H1 (cell line): Measurements from ENCODE around the gene TLCD5. TPM values are rescaled to one million over a fixed set of nuclear protein-coding genes. Genes with fewer than 3 reads are reported as not detected.
A peak's percentile ranks its signal among the peaks of the same experiment; 100 is the strongest.

Experiments used
- CTCF ChIA-PET: fragments of 300-600 bp; sonication (Branson Sonifier 250); formaldehyde crosslinking; loops from one replicate; lab custom pipeline; 2021; ENCODE audit not compliant: partially characterized antibody; lab: Charles Lee
- POLR2A ChIA-PET: fragments of 300-600 bp; sonication (Branson Sonifier 250); formaldehyde crosslinking; loops from one replicate; lab custom pipeline; 2021; ENCODE audit warnings: inconsistent platforms; ENCODE audit not compliant: partially characterized antibody; lab: Charles Lee
- DNase-seq, 2 experiments: peaks; one replicate each; pipeline versions ENCODE4 v3.0.0 to v3.0.0-alpha.2; 2010 to 2022; ENCODE audit warnings: low spot score in 2 of 2, low read depth in 1 of 2, mixed read lengths in 1 of 2
- FAIRE-seq: peaks from 2 replicates; lab custom pipeline; 2011; peaks lifted over from hg19 to GRCh38; lab: Jason Lieb, UNC
- H2AFZ ChIP-seq: 2 replicates; pipeline ENCODE4 v1.8.1; 2012; ENCODE audit warnings: low read length, inconsistent platforms
- H2AK5ac ChIP-seq: 2 replicates; pipeline ENCODE4 v1.6.1; 2013; ENCODE audit warnings: low read depth, low read length
- H2BK120ac ChIP-seq: replicated peaks from 2 replicates; pipeline ENCODE3; 2013; ENCODE audit warnings: low read depth, low read length, inconsistent platforms
- H2BK12ac ChIP-seq: 2 replicates; pipeline ENCODE4 v1.6.1; 2013; ENCODE audit warnings: low read depth, low read length
- H2BK15ac ChIP-seq: 2 replicates; pipeline ENCODE4 v1.6.1; 2013; ENCODE audit warnings: low read length
- H2BK20ac ChIP-seq: 2 replicates; pipeline ENCODE4 v1.6.1; 2013; ENCODE audit warnings: low read length
- H2BK5ac ChIP-seq: 2 replicates; pipeline ENCODE4 v1.6.1; 2013; ENCODE audit warnings: low read depth, low read length
- H3K14ac ChIP-seq: 2 replicates; pipeline ENCODE4 v1.6.1; 2013; ENCODE audit warnings: inconsistent platforms; ENCODE audit not compliant: insufficient read length
- H3K18ac ChIP-seq: 2 replicates; pipeline ENCODE4 v1.6.1; 2013; ENCODE audit warnings: low read length; ENCODE audit errors: extremely low read depth
- H3K23ac ChIP-seq: 2 replicates; pipeline ENCODE4 v1.6.1; 2013; ENCODE audit warnings: inconsistent platforms; ENCODE audit not compliant: insufficient read length
- H3K23me2 ChIP-seq: 2 replicates; pipeline ENCODE4 v1.6.1; 2013; ENCODE audit warnings: low read depth, low read length
- H3K27ac ChIP-seq: 2 replicates; pipeline ENCODE4 v1.6.1; 2011; ENCODE audit warnings: low read depth, low read length, inconsistent platforms
- H3K27me3 ChIP-seq, 4 experiments: replicated peaks in 1 of 4; 1 replicate in 1 of 4; 2 replicates in 3 of 4; pipeline versions ENCODE4 v1.6.1 to v1.8.1; 2011 to 2013; ENCODE audit warnings: low read length in 3 of 4, mild to moderate bottlenecking in 3 of 4, inconsistent platforms in 2 of 4, mixed read lengths in 2 of 4, moderate library complexity in 1 of 4; ENCODE audit not compliant: control insufficient read depth in 3 of 4, insufficient read depth in 3 of 4; ENCODE audit errors: extremely low read depth in 1 of 4
- H3K36me3 ChIP-seq, 4 experiments: 2 replicates each; pipeline versions ENCODE4 v1.6.1 to v1.8.1; 2011 to 2013; ENCODE audit warnings: mild to moderate bottlenecking in 4 of 4, low read length in 3 of 4, moderate library complexity in 2 of 4, control low read depth in 1 of 4, inconsistent platforms in 1 of 4; ENCODE audit not compliant: insufficient read depth in 4 of 4, control insufficient read depth in 2 of 4
- H3K4ac ChIP-seq: replicated peaks from 2 replicates; pipeline ENCODE3; 2013; ENCODE audit warnings: low read length, low read depth, mixed read lengths, inconsistent platforms; ENCODE audit not compliant: insufficient read length
- H3K4me1 ChIP-seq, 4 experiments: replicated peaks in 1 of 4; 1 replicate in 1 of 4; 2 replicates in 3 of 4; pipeline versions ENCODE4 v1.6.1 to v1.8.1; 2011 to 2013; ENCODE audit warnings: low read length in 3 of 4, inconsistent platforms in 2 of 4, mixed read lengths in 1 of 4; ENCODE audit not compliant: insufficient read depth in 4 of 4, control insufficient read depth in 3 of 4
- H3K4me2 ChIP-seq, 2 experiments: 2 replicates each; pipeline versions ENCODE4 v1.6.1 to v1.8.1; 2011 to 2013; ENCODE audit warnings: low read depth in 2 of 2, low read length in 2 of 2, control low read depth in 1 of 2, inconsistent platforms in 1 of 2, mild to moderate bottlenecking in 1 of 2; ENCODE audit not compliant: insufficient read depth in 1 of 2
- H3K4me3 ChIP-seq, 4 experiments: fragments of 200-600, 300-600 bp in 1 of 4; sonication (generic), shearing (Covaris generic), sonication (Bioruptor Twin) in 1 of 4; 2 replicates each; pipeline versions ENCODE4 v1.5.1 to v1.8.1; 2011 to 2016; ENCODE audit warnings: low read length in 4 of 4, low read depth in 3 of 4, control low read depth in 2 of 4, inconsistent platforms in 2 of 4, mild to moderate bottlenecking in 2 of 4, mixed read lengths in 1 of 4, moderate library complexity in 1 of 4; ENCODE audit not compliant: insufficient read depth in 2 of 4; ENCODE audit errors: extremely low read depth in 1 of 4
- H3K56ac ChIP-seq: replicated peaks from 2 replicates; pipeline ENCODE3; 2013; ENCODE audit warnings: low read depth, mild to moderate bottlenecking, mixed read lengths, low read length, inconsistent platforms; ENCODE audit not compliant: insufficient read length
- H3K79me1 ChIP-seq: 2 replicates; pipeline ENCODE4 v1.6.1; 2013; ENCODE audit warnings: low read depth, low read length, control low read depth
- H3K79me2 ChIP-seq, 2 experiments: 2 replicates each; pipeline versions ENCODE4 v1.6.1 to v1.8.1; 2012 to 2013; ENCODE audit warnings: low read length in 2 of 2, mild to moderate bottlenecking in 2 of 2, inconsistent platforms in 1 of 2; ENCODE audit not compliant: insufficient read depth in 2 of 2, control insufficient read depth in 1 of 2
- H3K9ac ChIP-seq, 4 experiments: replicated peaks in 1 of 4; 1 replicate in 1 of 4; 2 replicates in 3 of 4; pipeline versions ENCODE4 v1.6.1 to v1.8.1; 2011 to 2013; ENCODE audit warnings: low read depth in 3 of 4, low read length in 3 of 4, control low read depth in 2 of 4, mild to moderate bottlenecking in 2 of 4, moderate library complexity in 2 of 4, inconsistent platforms in 1 of 4; ENCODE audit errors: extremely low read depth in 1 of 4
- H3K9me3 ChIP-seq, 2 experiments: 2 replicates each; pipeline versions ENCODE4 v1.6.1 to v1.8.1; 2012 to 2013; ENCODE audit warnings: mild to moderate bottlenecking in 2 of 2, moderate library complexity in 2 of 2, control low read depth in 1 of 2, inconsistent platforms in 1 of 2, low read depth in 1 of 2, low read length in 1 of 2, mixed read lengths in 1 of 2; ENCODE audit not compliant: insufficient read depth in 2 of 2
- H4K20me1 ChIP-seq, 2 experiments: replicated peaks in 1 of 2; 2 replicates each; pipeline versions ENCODE3 to v1.8.1; 2011 to 2013; ENCODE audit warnings: inconsistent platforms in 2 of 2, low read length in 2 of 2, mild to moderate bottlenecking in 1 of 2; ENCODE audit not compliant: insufficient read depth in 2 of 2, control insufficient read depth in 1 of 2
- H4K5ac ChIP-seq: 2 replicates; pipeline ENCODE4 v1.6.1; 2013; ENCODE audit warnings: low read length, low read depth, mixed read lengths, inconsistent platforms; ENCODE audit not compliant: insufficient read length
- H4K8ac ChIP-seq: 2 replicates; pipeline ENCODE4 v1.8.0; 2013; ENCODE audit warnings: mild to moderate bottlenecking, moderate library complexity, low read length, inconsistent platforms; ENCODE audit not compliant: insufficient read depth; ENCODE audit errors: extremely low read depth
- H4K91ac ChIP-seq: replicated peaks from 2 replicates; pipeline ENCODE3; 2013; ENCODE audit warnings: low read length, mixed read lengths, inconsistent platforms; ENCODE audit not compliant: insufficient read length
- ASH2L ChIP-seq: fragments of 200-600, 300-600 bp; sonication (generic); IDR thresholded peaks from one replicate; pipeline ENCODE4 v1.7.1; 2017; ENCODE audit warnings: low read length
- RBBP5 ChIP-seq: IDR thresholded peaks from 2 replicates; pipeline ENCODE4 v1.7.1; 2012; ENCODE audit warnings: low read depth, mild to moderate bottlenecking, inconsistent platforms, low read length, moderate library complexity, borderline replicate concordance
- WGBS, 2 experiments: shearing (Covaris generic) in 1 of 2; methylation state at CpG; one replicate each; pipeline versions ENCODE4 v1.1.6 to v1.1.7; 2013 to 2015; ENCODE audit warnings: low lambda C conversion rate in 2 of 2, mixed read lengths in 2 of 2, inconsistent platforms in 1 of 2, low coverage in 1 of 2, missing lambda C conversion rate in 1 of 2; ENCODE audit not compliant: insufficient replicate concordance in 2 of 2, insufficient coverage in 1 of 2, insufficient read length in 1 of 2; ENCODE audit errors: extremely low coverage in 1 of 2, missing lambda C conversion rate in 1 of 2; 5-methylcytosine and 5-hydroxymethylcytosine counted together
- polyA plus RNA-seq, 7 experiments: library from polyadenylated mRNA; depleted of rRNA in 3 of 7; stranded (reverse) in 5 of 7; unstranded in 2 of 7; fragments of >200 nt in 5 of 7; fragments of 200-250 nt in 2 of 7; gene quantifications; 1 replicate in 5 of 7; 2 replicates in 1 of 7; 4 replicates in 1 of 7; pipeline versions ENCODE4 v1.2.1 to v1.2.3, GENCODE V29; 2011 to 2013; ENCODE audit warnings: missing spikeins in 2 of 7, mixed read lengths in 2 of 7
- total RNA-seq: library from RNA; stranded (reverse); fragmentation: NEBNext Ultra II Directional; extraction: Animal tissue kit (Norgen Biotek cat#: 25700); gene quantifications from 2 replicates; pipeline ENCODE4 v1.2.1, GENCODE V29; 2021

The TLCD5 gene
- total and polyA plus RNA-seq, 2 of the 8 experiments (the other 6 are each of a cell fraction or from before 2014, with no cell fraction given): 9.5 to 10.1 TPM

GRCh38 chr11:120335556-120335907, 10.4 kb downstream of the TLCD5 start:
- peaks cover 0 to 8% (median 5%) of the 10 kb centered on the region in 4 experiments; a peak in 6 of 7 replicates for H3K4me1 ChIP-seq
- no peak overlapping the region for H2BK20ac ChIP-seq
- H3K18ac ChIP-seq: peak overlapping the region; percentile 36; the same call in 1 of the 2 replicates
- H3K4me3 ChIP-seq: peak overlapping the region; percentile 89 to 98 (median 96)
- POLR2A ChIA-PET: interaction anchor here (0.7 to 3.8 kb wide), 9 partner anchors 9 to 166 kb away, joined by 3 to 27 read pairs (median 4); partner anchors contain the start of gene TLCD5
- H3K23ac ChIP-seq: no peak overlapping the region
- H3K79me1 ChIP-seq: no peaks in the 10 kb centered on the region
- no peak overlapping the region for H3K14ac ChIP-seq
- peak overlapping the region; percentile 18 for H4K91ac ChIP-seq
- H3K9ac ChIP-seq: peak overlapping the region in 2 of 4 experiments; percentile 38 to 43; a peak in 3 of 7 replicates
- TF ChIP-seq ASH2L: peak; percentile 15
- no peak for TF ChIP-seq RBBP5
- no peaks in the 10 kb centered on the region for H3K9me3 ChIP-seq
- H2BK120ac ChIP-seq: no peak overlapping the region
- no peak overlapping the region for H2BK15ac ChIP-seq
- H3K36me3 ChIP-seq: peaks cover 0 to 3% (median under 1%) of the 10 kb centered on the region in 4 experiments; a peak in 3 of 8 replicates
- peak overlapping the region; percentile 53 to 75 for H3K4me2 ChIP-seq
- no peak overlapping the region for H2BK12ac ChIP-seq
- FAIRE-seq (no peak), DNase-seq (no peak)
- peak overlapping the region; percentile 37; the same call in 1 of the 2 replicates for H2AFZ ChIP-seq
- H3K56ac ChIP-seq: no peak overlapping the region
- H3K27ac ChIP-seq: peak overlapping the region; percentile 32; the same call in 1 of the 2 replicates
- H3K4ac ChIP-seq: peak overlapping the region; percentile 83
- peaks cover 3 to 8% of the 10 kb centered on the region in 2 experiments for H4K20me1 ChIP-seq
- H3K27me3 ChIP-seq: no peaks in the 10 kb centered on the region
- WGBS, 2 experiments: 6% methylated on average over 19 of the region's 19 CpGs; no CpG with 5 or more reads in 1 of the 2 experiments
- CTCF ChIA-PET: interaction anchor here (0.7 to 2.5 kb wide), 41 partner anchors 10 to 1819 kb away, joined by 3 to 19 read pairs (median 4); partner anchors contain the start of genes POU2F3 and TLCD5
- peaks cover 10% of the 10 kb centered on the region for H3K23me2 ChIP-seq
- H2BK5ac ChIP-seq: no peak overlapping the region
- H4K5ac ChIP-seq: peak overlapping the region; percentile 3
- H3K79me2 ChIP-seq: peaks cover 8 to 38% of the 10 kb centered on the region in 2 experiments; a peak in 3 of 4 replicates
- H4K8ac ChIP-seq: no peak overlapping the region; the same call in 1 of the 2 replicates
- no peak overlapping the region for H2AK5ac ChIP-seq
